GM12874 (cell line): Measurements from ENCODE around the gene C1QTNF3.

Experiments used
- TF ChIP-seq, protein P1 (sequence below): IDR thresholded peaks from 2 replicates; pipeline ENCODE4 v1.5.1; 2011; ENCODE audit warnings: low read depth, mild to moderate bottlenecking, control low read depth, low read length, moderate library complexity; ENCODE audit not compliant: insufficient read depth

The C1QTNF3 gene

DNA sequence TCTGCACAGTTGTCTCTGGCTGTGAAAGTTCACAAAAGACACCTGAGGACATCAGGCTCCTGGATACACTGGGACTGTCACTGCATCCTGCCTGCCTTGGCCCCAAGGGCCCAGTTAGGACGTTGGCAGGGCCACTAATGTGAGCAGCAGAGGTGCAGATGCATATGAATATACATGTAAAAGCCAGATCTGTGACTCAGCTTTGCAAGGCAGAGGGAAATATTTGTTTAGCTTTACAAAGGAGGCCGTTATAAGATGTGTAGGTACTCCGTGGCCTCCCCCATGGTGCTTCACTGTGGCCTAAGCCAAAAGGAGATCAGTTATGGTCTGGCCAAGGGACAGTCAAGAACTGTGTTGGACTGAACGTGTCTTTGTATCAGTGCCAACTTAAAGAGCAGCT is 4.1 kb upstream of the C1QTNF3 start:
- TF ChIP-seq, protein P1, sequence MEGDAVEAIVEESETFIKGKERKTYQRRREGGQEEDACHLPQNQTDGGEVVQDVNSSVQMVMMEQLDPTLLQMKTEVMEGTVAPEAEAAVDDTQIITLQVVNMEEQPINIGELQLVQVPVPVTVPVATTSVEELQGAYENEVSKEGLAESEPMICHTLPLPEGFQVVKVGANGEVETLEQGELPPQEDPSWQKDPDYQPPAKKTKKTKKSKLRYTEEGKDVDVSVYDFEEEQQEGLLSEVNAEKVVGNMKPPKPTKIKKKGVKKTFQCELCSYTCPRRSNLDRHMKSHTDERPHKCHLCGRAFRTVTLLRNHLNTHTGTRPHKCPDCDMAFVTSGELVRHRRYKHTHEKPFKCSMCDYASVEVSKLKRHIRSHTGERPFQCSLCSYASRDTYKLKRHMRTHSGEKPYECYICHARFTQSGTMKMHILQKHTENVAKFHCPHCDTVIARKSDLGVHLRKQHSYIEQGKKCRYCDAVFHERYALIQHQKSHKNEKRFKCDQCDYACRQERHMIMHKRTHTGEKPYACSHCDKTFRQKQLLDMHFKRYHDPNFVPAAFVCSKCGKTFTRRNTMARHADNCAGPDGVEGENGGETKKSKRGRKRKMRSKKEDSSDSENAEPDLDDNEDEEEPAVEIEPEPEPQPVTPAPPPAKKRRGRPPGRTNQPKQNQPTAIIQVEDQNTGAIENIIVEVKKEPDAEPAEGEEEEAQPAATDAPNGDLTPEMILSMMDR: no peak

DNA sequence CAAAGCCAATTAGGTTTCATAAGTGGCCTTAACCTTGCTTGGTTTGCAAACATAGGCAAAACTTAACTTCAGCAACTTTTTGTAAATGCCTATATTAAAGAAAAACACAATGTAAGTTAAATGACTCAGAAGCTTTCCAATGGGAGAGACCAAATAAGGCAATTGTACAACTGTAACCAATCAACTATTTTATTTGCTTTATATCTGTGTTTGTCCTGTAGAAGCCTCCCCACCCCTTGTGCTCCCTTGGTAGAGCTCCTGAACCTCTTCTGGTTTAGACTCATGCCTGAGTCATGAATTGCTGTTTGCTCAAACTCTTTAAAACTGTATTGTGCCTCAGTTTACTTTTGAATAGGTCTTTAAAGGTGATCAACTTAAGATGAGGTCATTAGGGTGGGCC is 3.0 kb upstream of the C1QTNF3 start:
- TF ChIP-seq, protein P1: no peak

DNA sequence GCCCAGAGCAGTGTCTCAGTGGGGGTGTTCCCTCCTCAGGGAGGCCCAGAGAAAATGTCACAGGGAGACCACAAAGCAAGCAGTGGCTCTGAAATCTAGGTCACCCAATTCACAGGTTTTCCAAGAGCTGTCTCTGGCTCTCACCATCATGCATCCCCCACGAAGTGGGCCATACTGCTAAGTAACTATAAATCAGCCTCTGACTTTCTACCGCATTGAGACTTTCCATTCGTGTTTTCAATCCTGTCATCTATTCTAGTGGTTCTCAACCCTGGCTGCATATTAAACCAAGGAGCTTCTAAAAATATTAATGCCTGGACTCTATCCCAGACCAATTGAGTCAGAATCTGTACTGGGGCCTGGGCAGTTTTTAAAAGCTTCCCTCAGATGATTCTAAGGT is 2.0 kb upstream of the C1QTNF3 start:
- TF ChIP-seq, protein P1: no peak

DNA sequence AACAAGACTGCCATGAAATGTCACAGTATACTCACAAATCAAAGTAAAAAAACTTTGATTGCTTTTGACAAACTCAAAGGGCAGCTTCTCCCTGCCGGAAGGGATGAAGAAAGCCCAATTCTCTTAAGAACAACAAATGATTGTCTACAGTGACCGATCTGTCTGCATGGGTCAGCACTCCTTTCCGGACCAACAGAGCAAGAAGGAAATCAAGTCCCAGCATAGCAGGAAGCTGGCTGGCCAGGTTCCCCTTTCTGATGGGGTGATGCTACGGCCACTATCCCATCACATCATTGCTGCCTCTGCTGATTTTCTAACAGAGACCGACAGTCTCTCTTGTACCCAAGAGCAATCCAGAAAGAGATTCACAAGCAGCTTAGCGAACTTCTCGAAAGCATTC is 692 bp downstream of the C1QTNF3 start:
- TF ChIP-seq, protein P1: no peak

DNA sequence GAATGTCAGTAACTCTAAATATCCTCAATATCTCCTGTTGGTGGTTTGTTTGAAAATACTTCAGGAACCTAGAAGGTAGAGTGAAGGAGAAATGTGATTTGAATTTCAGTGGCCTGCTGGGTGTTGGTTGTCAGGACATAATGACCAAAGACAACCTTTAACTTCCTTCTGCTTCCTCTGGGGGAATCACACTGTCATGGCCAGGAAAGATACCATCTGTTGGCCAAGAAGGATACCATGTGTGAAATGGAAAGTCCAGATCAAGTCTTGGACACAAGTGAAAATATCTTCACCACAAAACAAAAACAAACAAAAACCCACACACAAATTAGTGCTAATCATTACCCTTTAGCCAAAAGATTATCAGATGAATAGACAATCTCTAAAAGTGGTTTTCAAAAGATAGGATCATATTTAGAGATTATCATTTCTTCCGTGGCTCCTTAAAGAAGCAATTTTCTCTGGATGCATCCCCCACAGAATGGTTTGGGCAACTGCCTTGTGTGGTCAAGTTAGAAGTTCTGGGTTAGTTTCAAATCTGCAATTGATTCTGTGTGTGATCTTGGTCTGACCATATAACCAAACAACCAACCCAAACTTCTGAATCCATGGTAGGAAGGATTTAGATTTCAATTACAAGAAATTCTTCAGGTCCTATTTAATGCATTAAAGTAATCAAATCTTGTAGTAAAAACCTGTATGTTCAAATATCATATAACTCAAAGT is 1.6 kb downstream of the C1QTNF3 start:
- TF ChIP-seq, protein P1: no peak

DNA sequence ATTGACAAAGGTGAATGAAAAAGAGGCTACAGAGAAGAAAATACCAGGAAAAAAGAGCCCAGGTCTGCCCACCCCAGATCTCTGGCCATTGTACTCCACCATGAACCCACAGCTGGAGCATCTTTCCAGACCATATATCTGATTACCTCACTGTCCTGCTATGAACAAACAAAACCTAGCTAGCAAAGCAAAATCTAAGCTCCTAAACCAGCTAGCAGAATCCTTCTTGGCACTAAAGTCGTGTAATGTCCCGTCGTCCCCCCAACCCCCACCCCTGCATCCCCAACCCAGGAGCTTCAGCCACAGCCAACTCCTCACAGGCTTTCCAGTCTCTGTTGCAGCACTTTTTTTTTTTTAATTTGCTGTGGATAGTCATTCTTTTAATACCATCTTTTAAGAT is 2.5 kb downstream of the C1QTNF3 start:
- TF ChIP-seq, protein P1: no peak

DNA sequence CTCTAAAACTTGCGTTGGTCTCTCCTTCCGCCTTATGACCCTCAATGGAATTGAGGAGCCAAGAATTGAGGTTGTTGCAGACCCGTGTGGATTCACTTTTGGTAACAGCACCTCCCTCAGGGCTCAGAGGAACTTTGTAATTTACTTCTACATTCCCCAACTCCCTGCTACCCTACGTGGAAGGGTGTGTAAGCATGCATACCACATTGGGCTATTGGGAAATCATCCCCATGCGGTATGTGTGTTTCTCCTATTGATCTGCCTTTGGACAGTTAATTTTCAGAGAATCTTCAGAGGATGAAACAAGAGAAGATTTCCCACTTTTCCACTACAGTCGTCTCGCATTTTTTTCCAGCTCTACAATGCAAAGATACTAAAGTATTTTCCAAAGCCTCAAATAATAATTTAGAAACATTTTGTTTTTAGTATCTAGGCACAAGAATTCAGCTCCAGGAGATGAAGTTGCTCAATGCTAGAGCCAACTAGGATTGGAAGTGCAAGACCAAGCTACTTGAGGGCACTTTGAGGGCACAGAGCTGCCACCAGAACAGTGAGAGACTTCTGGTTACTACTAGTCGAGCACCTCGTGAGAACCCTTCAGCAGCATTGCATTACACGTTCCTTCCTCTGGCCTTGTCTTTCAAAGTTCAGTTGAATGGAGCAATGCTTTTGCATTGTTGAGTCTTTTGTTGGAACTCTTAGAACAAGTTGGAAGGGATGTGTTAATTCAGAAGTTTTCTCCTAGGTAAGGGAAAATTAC is 3.4 kb downstream of the C1QTNF3 start:
- TF ChIP-seq, protein P1: no peak
